ENCODE results near the gene FAM222A.
A peak's percentile ranks its signal among the peaks of the same experiment; 100 is the strongest.

Gene FAM222A

GRCh38 chr12:109778684-109779083 is 65.1 kb downstream of the FAM222A start:
- no peak for DNase-seq

GRCh38 chr12:109779382-109779781 is 65.8 kb downstream of the FAM222A start:
- DNase-seq, result no peak

- DNase-seq, result no peak
These were observed 68.2 kb downstream of the FAM222A start for GRCh38 chr12:109781668-109782325.

- DNase-seq, result no peak
These were observed 68.7 kb downstream of the FAM222A start for GRCh38 chr12:109782326-109782703.

- no peak for DNase-seq
These were observed 69.7 kb downstream of the FAM222A start for GRCh38 chr12:109783135-109783964.

- DNase-seq, result no peak
These were observed 70.3 kb downstream of the FAM222A start for GRCh38 chr12:109783965-109784244.

- no peak for DNase-seq
These were observed 72.2 kb downstream of the FAM222A start for GRCh38 chr12:109785854-109786253.

- no peak for DNase-seq
These were observed 73.2 kb downstream of the FAM222A start for GRCh38 chr12:109786799-109787198.

GRCh38 chr12:109789526-109790048 is 76.0 kb downstream of the FAM222A start:
- no peak for DNase-seq

GRCh38 chr12:109792992-109793391 is 79.4 kb downstream of the FAM222A start:
- DNase-seq, result no peak

GRCh38 chr12:109793411-109793810 is 79.8 kb downstream of the FAM222A start:
- no peak for DNase-seq

GRCh38 chr12:109793826-109794501 is 80.3 kb downstream of the FAM222A start:
- DNase-seq, result no peak

- no peak for DNase-seq
These were observed 81.4 kb downstream of the FAM222A start for GRCh38 chr12:109795023-109795422.

- DNase-seq, result no peak
These were observed 82.4 kb downstream of the FAM222A start for GRCh38 chr12:109796057-109796456.

- no peak for DNase-seq
These were observed 84.5 kb downstream of the FAM222A start for GRCh38 chr12:109797905-109798669.

GRCh38 chr12:109798691-109799090 is 85.1 kb downstream of the FAM222A start:
- DNase-seq, result no peak

- DNase-seq, result no peak
These were observed 86.9 kb downstream of the FAM222A start for GRCh38 chr12:109800536-109800935.

GRCh38 chr12:109802828-109803227 is 89.2 kb downstream of the FAM222A start:
- no peak for DNase-seq

- no peak for DNase-seq
These were observed 90.1 kb downstream of the FAM222A start for GRCh38 chr12:109803678-109804077.

- peak; percentile 66 for DNase-seq
These were observed 91.5 kb downstream of the FAM222A start for GRCh38 chr12:109804820-109805761.

- DNase-seq, result no peak
These were observed 94.5 kb downstream of the FAM222A start for GRCh38 chr12:109807954-109808643.

Data from CD4-positive, alpha-beta T cell treated with Interleukin-4 for 4 hours (primary cell).